ENCODE results near the gene ACOX2.

The ACOX2 gene

DNA sequence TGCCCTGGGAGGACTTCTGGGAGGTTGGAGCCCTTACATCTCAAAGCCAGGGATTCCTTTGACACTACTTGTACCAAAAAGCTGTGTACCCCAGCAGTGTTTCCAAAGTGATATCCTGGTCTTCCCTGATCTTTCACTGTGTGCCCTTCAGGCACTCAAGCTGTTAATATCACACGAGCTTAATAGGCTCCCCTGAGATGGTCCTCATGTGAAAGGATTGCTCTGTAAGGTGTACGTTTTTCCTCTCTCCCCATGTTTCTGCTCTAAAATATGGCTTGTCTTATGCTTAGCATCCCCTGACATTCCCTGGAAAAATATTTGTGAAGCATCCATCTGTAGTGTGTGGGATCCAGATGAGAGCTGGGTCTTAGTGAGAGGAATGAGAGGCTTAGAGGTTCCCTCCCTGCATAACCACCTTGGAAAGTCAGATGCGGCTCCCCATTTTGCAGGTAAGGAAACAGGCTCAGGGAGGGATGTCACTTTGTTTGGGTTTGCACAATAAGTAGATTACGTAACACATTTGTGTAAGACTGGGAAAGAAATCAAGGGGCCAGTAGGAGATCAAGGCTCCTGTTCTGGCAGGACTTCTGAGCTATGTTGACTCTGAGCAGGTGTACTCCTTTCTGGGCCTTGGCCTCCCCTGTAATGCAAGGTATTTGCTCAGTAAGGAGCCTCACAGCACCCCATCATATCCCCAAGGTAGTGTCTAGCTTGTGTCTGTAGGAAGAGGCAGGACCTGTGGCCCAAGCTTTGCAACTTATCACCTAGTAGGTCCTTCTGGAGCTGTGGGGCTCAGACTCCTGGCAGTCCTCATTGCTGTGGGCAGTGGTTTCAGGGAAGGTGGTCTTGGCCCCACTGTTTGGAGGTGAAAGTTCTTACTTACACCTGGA is 667 bp upstream of the ACOX2 start:
- no CpG with 5 or more reads among the region's 4 CpGs for WGBS, 2 donors (ENCODE audit: extremely low coverage in 2 of 2, insufficient read length in 2 of 2, insufficient replicate concordance in 1 of 2)
- no peak for DNase-seq (ENCODE audit: low spot score)
- H3K27ac ChIP-seq (replicated peaks; ENCODE audit: low read length) = no peak overlapping the region

GRCh38 chr3:58535531-58536500 is 1.2 kb downstream of the ACOX2 start:
- H3K79me1 ChIP-seq (ENCODE audit: low read depth, low read length) = no peaks in the 10 kb centered on the region
- no CpG with 5 or more reads among the region's 2 CpGs for WGBS, 2 donors (ENCODE audit: extremely low coverage in 2 of 2, insufficient read length in 2 of 2, insufficient replicate concordance in 1 of 2)
- no peak overlapping the region for H2BK5ac ChIP-seq (ENCODE audit: low read length)
- peak overlapping the region; percentile 14 for H2BK12ac ChIP-seq (ENCODE audit: low read length)
- no peak overlapping the region for H3K9ac ChIP-seq (ENCODE audit: low read depth, low read length, poor library complexity)
- H4K8ac ChIP-seq (ENCODE audit: low read depth, low read length) = no peak overlapping the region
- no peak overlapping the region for H3K4ac ChIP-seq (ENCODE audit: low read length)
- peak overlapping the region; percentile 56 for H2BK15ac ChIP-seq (ENCODE audit: low read length)
- DNase-seq (ENCODE audit: low spot score) = no peak
- no peak overlapping the region for H3K27ac ChIP-seq (replicated peaks; ENCODE audit: low read length)
- H3K4me3 ChIP-seq (ENCODE audit: low read length in 2 of 2) = no peak overlapping the region
- no peaks in the 10 kb centered on the region for H3K36me3 ChIP-seq (replicated peaks in 1 of 2; ENCODE audit: control insufficient read depth in 2 of 2, insufficient read depth in 2 of 2, low read length in 2 of 2)
- H3K23ac ChIP-seq (ENCODE audit: low read depth, low read length, poor library complexity) = no peak overlapping the region
- peak overlapping the region; percentile 11 for H3K14ac ChIP-seq (ENCODE audit: low read length)
- H2BK120ac ChIP-seq (ENCODE audit: low read depth, low read length) = no peak overlapping the region
- H3K18ac ChIP-seq (ENCODE audit: low read length) = no peak overlapping the region
- no peak overlapping the region for H3K4me2 ChIP-seq (ENCODE audit: insufficient read depth, low read length, poor library complexity, severe bottlenecking)
- H3K27me3 ChIP-seq (ENCODE audit: control insufficient read depth in 3 of 3, insufficient read depth in 3 of 3, low read depth in 1 of 3, low read length in 3 of 3) = no peaks in the 10 kb centered on the region
- H2AFZ ChIP-seq (ENCODE audit: low read length) = no peak overlapping the region
- peaks cover 1 to 5% of the 10 kb centered on the region in 2 donors for H3K9me3 ChIP-seq (replicated peaks in 1 of 2; ENCODE audit: control insufficient read depth in 2 of 2, insufficient read depth in 1 of 2, low read depth in 1 of 2, low read length in 2 of 2)
- H2AK5ac ChIP-seq (ENCODE audit: low read depth, low read length) = no peak overlapping the region
- peaks cover 16 to 22% of the 10 kb centered on the region in 2 donors for H3K4me1 ChIP-seq (ENCODE audit: control insufficient read depth in 2 of 2, insufficient read depth in 1 of 2, low read depth in 1 of 2, low read length in 2 of 2)
- no peak overlapping the region for H4K91ac ChIP-seq (ENCODE audit: low read depth, low read length, poor library complexity)

More for the DNA sequence above, 667 bp upstream of the ACOX2 start:
- peak overlapping the region; percentile 29 for H4K8ac ChIP-seq (ENCODE audit: low read depth, low read length)
- H3K14ac ChIP-seq (ENCODE audit: low read length) = no peak overlapping the region
- H2BK120ac ChIP-seq (ENCODE audit: low read depth, low read length) = no peak overlapping the region
- no peaks in the 10 kb centered on the region for H3K36me3 ChIP-seq (replicated peaks in 1 of 2; ENCODE audit: control insufficient read depth in 2 of 2, insufficient read depth in 2 of 2, low read length in 2 of 2)
- H2AK5ac ChIP-seq (ENCODE audit: low read depth, low read length) = peak overlapping the region; percentile 15
- peak overlapping the region; percentile 93 for H2AFZ ChIP-seq (ENCODE audit: low read length)
- no peak overlapping the region for H4K91ac ChIP-seq (ENCODE audit: low read depth, low read length, poor library complexity)
- no peak overlapping the region for H3K4ac ChIP-seq (ENCODE audit: low read length)
- H3K4me1 ChIP-seq (ENCODE audit: control insufficient read depth in 2 of 2, insufficient read depth in 1 of 2, low read depth in 1 of 2, low read length in 2 of 2) = peaks cover 16 to 22% of the 10 kb centered on the region in 2 donors
- no peak overlapping the region for H3K23ac ChIP-seq (ENCODE audit: low read depth, low read length, poor library complexity)
- H3K4me3 ChIP-seq (ENCODE audit: low read length in 2 of 2) = no peak overlapping the region
- H3K79me1 ChIP-seq (ENCODE audit: low read depth, low read length) = no peaks in the 10 kb centered on the region
- peaks cover 1 to 5% of the 10 kb centered on the region in 2 donors for H3K9me3 ChIP-seq (replicated peaks in 1 of 2; ENCODE audit: control insufficient read depth in 2 of 2, insufficient read depth in 1 of 2, low read depth in 1 of 2, low read length in 2 of 2)
- H3K27me3 ChIP-seq (ENCODE audit: control insufficient read depth in 3 of 3, insufficient read depth in 3 of 3, low read depth in 1 of 3, low read length in 3 of 3) = no peaks in the 10 kb centered on the region
- H3K18ac ChIP-seq (ENCODE audit: low read length) = peak overlapping the region; percentile 93
- no peak overlapping the region for H3K4me2 ChIP-seq (ENCODE audit: insufficient read depth, low read length, poor library complexity, severe bottlenecking)
- peak overlapping the region; percentile 74 for H2BK15ac ChIP-seq (ENCODE audit: low read length)
- no peak overlapping the region for H2BK5ac ChIP-seq (ENCODE audit: low read length)
- H3K9ac ChIP-seq (ENCODE audit: low read depth, low read length, poor library complexity) = no peak overlapping the region
- no peak overlapping the region for H2BK12ac ChIP-seq (ENCODE audit: low read length)

GRCh38 chr3:58534592-58535494 is 2.1 kb downstream of the ACOX2 start:
- H2BK15ac ChIP-seq (ENCODE audit: low read length) = peak overlapping the region; percentile 56
- WGBS, 2 donors (ENCODE audit: extremely low coverage in 2 of 2, insufficient read length in 2 of 2, insufficient replicate concordance in 1 of 2) = no CpG with 5 or more reads among the region's 9 CpGs
- no peak overlapping the region for H3K9ac ChIP-seq (ENCODE audit: low read depth, low read length, poor library complexity)
- no peak overlapping the region for H3K4me3 ChIP-seq (ENCODE audit: low read length in 2 of 2)
- H3K27ac ChIP-seq (replicated peaks; ENCODE audit: low read length) = no peak overlapping the region
- H2AFZ ChIP-seq (ENCODE audit: low read length) = no peak overlapping the region
- no peak overlapping the region for H3K14ac ChIP-seq (ENCODE audit: low read length)
- no peaks in the 10 kb centered on the region for H3K27me3 ChIP-seq (ENCODE audit: control insufficient read depth in 3 of 3, insufficient read depth in 3 of 3, low read depth in 1 of 3, low read length in 3 of 3)
- H2AK5ac ChIP-seq (ENCODE audit: low read depth, low read length) = no peak overlapping the region
- H3K18ac ChIP-seq (ENCODE audit: low read length) = no peak overlapping the region
- no peak overlapping the region for H4K8ac ChIP-seq (ENCODE audit: low read depth, low read length)
- no peak overlapping the region for H2BK120ac ChIP-seq (ENCODE audit: low read depth, low read length)
- DNase-seq (ENCODE audit: low spot score) = no peak
- H4K91ac ChIP-seq (ENCODE audit: low read depth, low read length, poor library complexity) = no peak overlapping the region
- H3K4me1 ChIP-seq (ENCODE audit: control insufficient read depth in 2 of 2, insufficient read depth in 1 of 2, low read depth in 1 of 2, low read length in 2 of 2) = peaks cover 18 to 24% of the 10 kb centered on the region in 2 donors
- H3K79me1 ChIP-seq (ENCODE audit: low read depth, low read length) = no peaks in the 10 kb centered on the region
- no peak overlapping the region for H2BK5ac ChIP-seq (ENCODE audit: low read length)
- no peak overlapping the region for H3K4me2 ChIP-seq (ENCODE audit: insufficient read depth, low read length, poor library complexity, severe bottlenecking)
- H3K23ac ChIP-seq (ENCODE audit: low read depth, low read length, poor library complexity) = no peak overlapping the region
- H2BK12ac ChIP-seq (ENCODE audit: low read length) = no peak overlapping the region
- H3K36me3 ChIP-seq (replicated peaks in 1 of 2; ENCODE audit: control insufficient read depth in 2 of 2, insufficient read depth in 2 of 2, low read length in 2 of 2) = no peaks in the 10 kb centered on the region
- H3K9me3 ChIP-seq (replicated peaks in 1 of 2; ENCODE audit: control insufficient read depth in 2 of 2, insufficient read depth in 1 of 2, low read depth in 1 of 2, low read length in 2 of 2) = peaks cover 1 to 5% of the 10 kb centered on the region in 2 donors
- H3K4ac ChIP-seq (ENCODE audit: low read length) = no peak overlapping the region

Measured in neuronal stem cell (in vitro differentiated cells).